GM18873 (cell line): ENCODE results near the gene PCK1.

ENCODE experiments used
- ATAC-seq: cut with Tn5 transposase; IDR thresholded peaks from one replicate; pipeline ENCODE4 v1.9.1; 2021; ENCODE audit warnings: mild to moderate bottlenecking, moderate library complexity, moderate number of reproducible peaks; ENCODE audit not compliant: unreplicated experiment, low FRiP score

The PCK1 gene

GRCh38 chr20:57600320-57601210, 39.7 kb downstream of the PCK1 start:
- ATAC-seq = no peak

- no peak for ATAC-seq
These were observed 40.3 kb downstream of the PCK1 start for GRCh38 chr20:57601211-57601570.

GRCh38 chr20:57601737-57602136, 40.8 kb downstream of the PCK1 start:
- ATAC-seq = no peak

- ATAC-seq = no peak
These were observed 42.2 kb downstream of the PCK1 start for GRCh38 chr20:57603120-57603519.

- no peak for ATAC-seq
These were observed 44.1 kb downstream of the PCK1 start for GRCh38 chr20:57605045-57605444.

GRCh38 chr20:57605878-57606277, 45.0 kb downstream of the PCK1 start:
- ATAC-seq = no peak

GRCh38 chr20:57608516-57608915, 47.6 kb downstream of the PCK1 start:
- ATAC-seq = no peak

- ATAC-seq = no peak
These were observed 48.4 kb downstream of the PCK1 start for GRCh38 chr20:57609086-57609841.

- ATAC-seq = no peak
These were observed 48.9 kb downstream of the PCK1 start for GRCh38 chr20:57609842-57610167.

- no peak for ATAC-seq
These were observed 49.5 kb downstream of the PCK1 start for GRCh38 chr20:57610261-57610952.

- no peak for ATAC-seq
These were observed 50.8 kb downstream of the PCK1 start for GRCh38 chr20:57611586-57612311.

GRCh38 chr20:57612436-57612835, 51.5 kb downstream of the PCK1 start:
- no peak for ATAC-seq

- no peak for ATAC-seq
These were observed 52.0 kb downstream of the PCK1 start for GRCh38 chr20:57612916-57613315.

- ATAC-seq = no peak
These were observed 52.6 kb downstream of the PCK1 start for GRCh38 chr20:57613481-57613921.

GRCh38 chr20:57614490-57615444, 53.9 kb downstream of the PCK1 start:
- ATAC-seq = no peak

- no peak for ATAC-seq
These were observed 54.5 kb downstream of the PCK1 start for GRCh38 chr20:57615445-57615811.

GRCh38 chr20:57616143-57616951, 55.4 kb downstream of the PCK1 start:
- ATAC-seq = no peak

- ATAC-seq = no peak
These were observed 56.3 kb downstream of the PCK1 start for GRCh38 chr20:57617079-57617795.
